RPMI8226 (cell line): ENCODE data around the gene TRIO.

Experiments
- DNase-seq: peaks from one replicate; pipeline ENCODE4 v3.0.0-alpha.2; 2015

The TRIO gene

GRCh38 chr5:14171046-14171445 lies 27.9 kb downstream of the TRIO start:
- DNase-seq = no peak

DNA sequence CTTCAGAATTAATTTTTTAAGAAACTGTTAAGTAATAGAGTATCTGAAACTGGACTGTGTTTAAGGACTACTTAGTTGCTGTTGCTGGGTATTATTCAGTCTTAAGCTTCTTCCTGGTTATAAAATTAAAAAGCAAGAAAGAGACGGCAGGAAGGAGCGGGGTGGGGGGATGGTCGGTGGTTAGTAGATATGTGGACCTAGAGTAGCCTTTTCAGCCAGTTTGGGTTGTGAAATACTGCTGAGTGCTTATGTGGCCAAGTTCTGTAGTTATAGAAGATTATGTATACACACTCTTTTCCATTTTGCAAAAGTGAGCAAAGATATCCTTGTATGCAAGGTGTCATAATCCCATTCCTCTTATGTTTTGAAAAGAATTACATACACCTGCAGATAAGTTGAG lies 28.5 kb downstream of the TRIO start:
- peak; percentile 60 for DNase-seq

GRCh38 chr5:14172149-14172795 lies 29.1 kb downstream of the TRIO start:
- DNase-seq = no peak

DNA sequence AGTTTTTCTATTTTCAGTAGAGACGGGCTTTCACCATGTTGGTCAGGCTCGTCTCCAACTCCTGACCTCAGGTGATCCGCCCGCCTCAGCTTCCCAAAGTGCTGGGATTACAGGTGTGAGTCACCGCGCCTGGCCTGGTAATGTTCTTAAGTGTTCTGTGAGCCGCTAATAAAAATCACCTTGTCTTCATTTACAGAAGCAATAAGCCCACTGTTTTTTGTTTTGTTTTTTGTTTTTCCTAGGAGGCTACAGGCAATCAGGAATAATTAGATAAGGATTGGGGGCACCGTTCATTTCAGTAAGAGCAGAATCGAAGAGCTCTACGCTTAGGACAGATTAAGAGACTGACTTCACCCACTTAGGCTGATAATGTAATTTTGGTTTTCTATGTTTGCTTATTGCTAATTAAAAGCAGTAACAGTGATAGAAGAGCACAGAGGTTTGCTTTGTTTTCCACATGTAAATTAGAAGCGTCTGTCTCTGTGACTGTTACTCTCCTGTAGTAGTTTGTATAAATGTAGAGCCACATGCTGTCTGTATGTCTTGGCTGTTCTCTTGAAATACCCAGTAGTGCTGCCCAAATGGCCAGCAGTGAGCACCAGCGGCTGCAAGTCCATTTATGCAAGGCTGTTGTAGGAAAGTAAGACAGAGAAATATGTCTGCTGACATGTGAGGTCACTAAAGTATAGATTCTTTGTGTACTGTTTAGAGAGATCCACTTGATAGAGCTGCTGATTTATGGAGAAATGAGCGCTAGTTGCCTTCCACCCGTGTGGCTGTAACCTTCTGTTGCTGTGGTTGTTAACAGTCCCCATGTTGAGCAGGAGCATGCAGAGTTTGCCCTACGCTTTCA lies 30.5 kb downstream of the TRIO start:
- no peak for DNase-seq

DNA sequence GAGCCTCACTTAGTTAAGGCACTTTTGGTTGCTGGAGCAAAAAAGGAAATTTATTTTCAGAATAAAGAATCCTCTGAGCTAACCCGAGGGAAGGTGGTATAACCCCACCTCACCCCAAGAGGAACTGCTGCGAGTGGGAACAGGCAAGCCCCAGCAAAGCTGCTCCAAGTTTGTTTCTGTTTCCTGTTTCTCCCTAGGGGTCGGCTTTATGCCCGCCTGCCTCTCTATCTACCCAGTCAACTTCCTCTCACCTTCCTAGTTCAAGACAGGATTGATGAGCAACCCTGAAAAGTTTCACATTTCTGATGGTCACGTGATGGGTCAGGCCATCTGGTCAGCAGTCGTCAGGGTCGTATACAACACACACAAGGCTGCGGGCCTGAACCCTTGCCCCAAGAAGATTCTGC lies 31.1 kb downstream of the TRIO start:
- peak; percentile 72 for DNase-seq

DNA sequence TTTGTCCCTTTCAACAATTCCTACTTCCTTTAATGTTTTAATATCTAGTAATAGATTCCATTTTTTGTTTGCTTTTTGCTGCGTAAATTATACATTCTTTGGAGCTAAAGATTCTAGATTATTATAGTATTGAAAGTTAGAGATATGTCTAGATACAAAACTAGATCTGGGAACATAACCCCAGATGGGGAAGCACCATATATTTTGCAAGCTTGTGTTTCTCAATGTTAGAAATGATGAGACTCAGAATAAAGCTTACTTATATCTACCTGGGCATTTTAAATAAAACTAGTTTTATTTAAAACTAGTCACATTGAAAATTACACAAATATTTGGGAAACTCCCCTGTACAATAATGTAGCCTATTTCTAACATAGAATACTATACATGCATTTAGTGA lies 32.2 kb downstream of the TRIO start:
- DNase-seq = no peak

DNA sequence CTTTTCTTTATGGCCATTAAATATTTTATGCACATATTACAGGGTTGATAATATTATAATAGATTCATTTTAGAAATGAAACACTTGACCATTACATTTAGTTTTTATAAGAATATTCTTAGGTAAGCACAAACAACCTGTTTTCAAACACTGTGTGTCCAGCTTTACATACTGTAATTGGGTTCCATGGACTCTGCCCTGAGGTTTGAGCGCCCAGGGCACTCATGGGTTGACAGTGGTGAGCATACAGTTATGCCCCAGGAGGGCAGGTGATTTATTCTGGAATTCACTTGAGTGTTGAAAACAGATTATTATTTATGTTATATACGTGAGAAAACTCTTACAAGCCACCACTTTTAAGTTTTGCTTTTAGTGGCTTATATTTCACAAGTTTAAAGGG lies 33.7 kb downstream of the TRIO start:
- no peak for DNase-seq

DNA sequence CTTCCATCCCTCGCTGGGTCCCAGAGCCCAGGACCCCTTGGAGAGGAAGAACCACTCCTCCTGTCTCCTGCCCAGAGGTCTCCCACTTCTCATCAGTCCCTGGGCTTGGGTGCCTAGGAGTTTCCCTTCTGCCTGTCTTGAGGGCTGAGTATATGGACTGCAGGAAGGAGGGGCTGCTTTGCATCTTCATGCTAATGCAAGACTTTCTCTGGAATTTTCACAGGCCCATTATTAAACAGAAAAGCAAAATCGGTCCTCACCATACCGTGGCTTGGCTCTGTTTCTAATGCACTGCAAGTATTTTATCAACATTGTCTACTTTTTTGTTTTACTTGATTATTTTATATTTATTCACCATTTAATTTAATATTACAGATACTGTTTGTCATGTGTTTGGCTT lies 34.5 kb downstream of the TRIO start:
- no peak for DNase-seq

DNA sequence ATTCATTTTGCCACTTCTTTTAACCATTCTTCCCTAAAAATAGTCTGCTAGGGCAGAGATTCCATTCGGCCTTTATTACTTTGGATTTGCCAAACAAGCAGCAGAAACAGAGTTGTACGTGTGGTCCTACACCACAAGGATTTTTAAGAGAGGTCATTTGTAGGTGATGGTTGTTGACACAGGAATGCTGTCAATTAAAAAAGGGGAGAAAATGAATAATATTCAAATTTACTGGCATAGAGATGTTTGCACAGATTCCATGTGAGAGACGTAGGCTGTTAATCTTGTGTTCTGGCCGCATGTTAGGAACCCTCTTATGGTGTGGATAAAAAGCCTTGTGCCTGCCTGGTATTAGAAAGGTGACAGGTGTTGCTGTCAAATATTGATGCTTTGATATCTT lies 34.9 kb downstream of the TRIO start:
- no peak for DNase-seq

DNA sequence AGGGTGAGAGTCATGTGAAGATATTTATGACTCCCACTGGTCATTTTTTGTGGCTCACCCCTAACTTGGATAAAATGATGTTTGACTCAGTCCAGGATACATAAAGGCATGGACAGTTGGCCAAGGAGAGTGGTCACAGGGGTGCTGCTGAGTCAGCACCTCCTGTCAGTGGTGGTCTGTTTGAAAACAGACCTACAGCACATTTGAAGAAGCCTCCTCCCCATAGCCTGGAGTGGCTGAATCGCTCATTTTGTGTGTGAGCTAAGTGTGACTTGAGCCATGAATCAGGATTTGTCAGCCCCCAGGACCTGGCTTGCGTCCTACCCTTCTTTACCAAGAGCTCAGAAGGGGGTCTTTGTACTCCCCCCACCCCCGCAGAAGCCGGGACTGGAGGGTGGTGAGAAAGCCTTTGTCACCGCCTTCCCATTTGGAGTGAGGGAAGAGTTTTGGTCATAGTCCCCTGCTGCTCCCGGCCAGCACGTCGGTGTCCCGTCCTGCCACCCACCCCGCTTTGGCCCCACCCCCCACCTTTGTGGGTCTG lies 35.6 kb downstream of the TRIO start:
- no peak for DNase-seq

- no peak for DNase-seq
These were observed 36.3 kb downstream of the TRIO start for GRCh38 chr5:14179446-14179845.

DNA sequence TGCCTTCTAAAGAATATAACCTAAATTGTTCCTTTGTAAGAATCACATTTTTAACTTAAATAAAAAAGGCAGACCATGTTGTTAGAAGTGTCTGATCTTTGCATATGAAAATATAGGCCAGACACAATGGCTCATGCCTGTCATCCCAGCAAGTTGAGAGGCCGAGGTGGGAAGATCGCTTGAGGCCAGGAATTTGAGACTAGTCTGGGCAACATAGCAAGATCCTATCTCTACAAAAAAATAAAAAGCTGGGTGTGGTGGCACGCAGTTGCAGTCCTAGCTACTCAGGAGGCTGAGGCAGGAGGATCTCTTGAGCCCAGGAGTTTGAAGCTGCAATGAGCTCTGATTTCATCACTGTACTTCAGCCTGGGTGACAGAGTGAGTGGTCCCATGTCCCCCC lies 37.3 kb downstream of the TRIO start:
- DNase-seq = no peak

- DNase-seq = peak; percentile 58
These were observed 38.3 kb downstream of the TRIO start for GRCh38 chr5:14181299-14181968.

DNA sequence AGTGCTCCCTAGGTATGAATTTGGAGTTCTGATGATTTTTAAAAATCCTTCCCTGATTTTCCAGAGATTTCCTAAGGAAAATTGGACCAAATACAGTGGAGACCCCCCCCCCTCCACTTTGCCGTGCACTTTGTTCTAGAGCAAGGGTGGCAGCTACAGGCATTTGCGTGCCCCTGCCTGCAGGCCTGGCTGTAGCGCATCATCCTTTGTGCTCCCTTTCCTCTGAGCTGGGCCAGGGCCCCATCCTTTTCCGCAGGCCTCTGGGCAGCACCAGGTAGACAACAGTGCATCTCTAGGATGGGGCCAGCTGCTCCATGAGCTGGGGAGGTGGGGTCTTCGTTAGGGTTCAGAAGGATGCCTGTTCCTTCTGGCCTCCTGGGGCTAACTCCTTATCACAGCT lies 39.6 kb downstream of the TRIO start:
- DNase-seq = no peak

GRCh38 chr5:14183187-14183939 lies 40.2 kb downstream of the TRIO start:
- no peak for DNase-seq

GRCh38 chr5:14184082-14184481 lies 40.9 kb downstream of the TRIO start:
- no peak for DNase-seq

GRCh38 chr5:14184725-14185124 lies 41.6 kb downstream of the TRIO start:
- DNase-seq = peak; percentile 53

DNA sequence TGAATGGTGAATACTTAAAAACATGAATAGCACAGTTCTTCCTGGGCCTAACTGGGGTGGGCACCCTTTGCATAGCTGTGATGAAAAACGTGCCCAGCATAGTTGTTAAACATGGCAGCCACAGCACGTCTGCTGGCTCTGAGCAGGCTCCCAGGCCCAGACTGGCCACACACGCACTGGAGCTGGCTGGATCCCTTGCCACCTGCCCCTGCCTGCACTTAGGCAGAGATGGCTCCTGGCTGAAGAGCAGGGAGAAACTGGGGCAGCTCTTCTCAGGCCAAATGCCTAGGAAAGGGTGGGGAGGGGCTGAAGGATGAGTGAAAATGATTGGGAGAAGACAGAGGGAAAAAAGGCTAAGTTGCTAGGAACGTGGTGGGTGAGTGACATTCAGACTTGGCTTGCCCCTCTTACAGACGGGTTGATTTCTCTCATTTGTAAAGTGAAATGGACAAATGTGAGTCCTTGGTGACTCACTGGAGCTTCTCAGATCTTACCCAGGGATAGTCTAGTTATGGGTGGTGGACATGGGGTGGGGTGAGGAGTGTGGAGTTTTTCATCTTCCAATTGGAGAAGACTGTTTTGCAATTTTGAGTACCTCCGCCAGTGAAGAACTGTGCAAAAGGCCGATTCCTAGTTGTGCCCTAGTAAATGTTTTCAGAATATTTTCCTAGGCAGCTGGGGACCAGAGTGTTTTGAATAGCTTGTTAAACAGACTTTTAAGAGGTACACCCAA lies 42.4 kb downstream of the TRIO start:
- peak; percentile 44 for DNase-seq

- DNase-seq = peak; percentile 22
These were observed 43.1 kb downstream of the TRIO start for GRCh38 chr5:14186059-14186830.

DNA sequence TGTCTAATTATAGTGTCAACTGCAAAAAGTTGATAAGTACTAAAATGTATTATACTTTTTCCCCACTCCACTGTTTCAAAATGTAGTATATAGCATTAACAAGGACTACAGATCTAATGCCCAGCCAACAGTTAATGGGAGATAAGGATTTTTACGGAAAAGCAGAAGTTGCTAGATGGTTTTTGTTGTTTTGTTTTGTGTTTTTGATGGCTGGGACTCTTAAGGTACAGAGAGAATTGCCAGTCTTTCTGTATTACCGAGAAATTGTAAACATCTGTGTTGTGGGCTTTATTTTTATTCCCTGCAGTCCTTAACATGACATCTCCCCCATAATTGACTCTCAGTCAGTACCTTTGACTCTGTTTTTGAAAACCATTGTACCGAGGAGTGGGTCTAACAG lies 44.0 kb downstream of the TRIO start:
- DNase-seq = no peak

- DNase-seq = peak; percentile 58
These were observed 44.5 kb downstream of the TRIO start for GRCh38 chr5:14187660-14188059.
